Measurements from ENCODE around the gene PLPP1.

PLPP1 gene

GRCh38 chr5:55568654-55569512, 34.1 kb upstream of the PLPP1 start:
- no peaks in the 10 kb centered on the region for H3K27me3 Mint-ChIP-seq
- no peak overlapping the region for H3K4me3 Mint-ChIP-seq
- no peaks in the 10 kb centered on the region for H3K36me3 Mint-ChIP-seq (ENCODE audit: low read depth)
- H3K9me3 Mint-ChIP-seq: no peaks in the 10 kb centered on the region
- no peak overlapping the region for H3K27ac Mint-ChIP-seq
- no peaks in the 10 kb centered on the region for H3K4me1 Mint-ChIP-seq (ENCODE audit: low read depth)
- intact Hi-C loops (cut with micrococcal nuclease): no loop called here

GRCh38 chr5:55564721-55565120, 30.0 kb upstream of the PLPP1 start:
- intact Hi-C loops (cut with micrococcal nuclease): no loop called here
- Mint-ChIP-seq H3K4me1 (ENCODE audit: low read depth) (no peaks in the 10 kb centered on the region), H3K4me3 (no peak overlapping the region), H3K9me3 (no peaks in the 10 kb centered on the region), H3K27me3 (no peaks in the 10 kb centered on the region), H3K27ac (no peak overlapping the region), H3K36me3 (ENCODE audit: low read depth) (no peaks in the 10 kb centered on the region)

DNA sequence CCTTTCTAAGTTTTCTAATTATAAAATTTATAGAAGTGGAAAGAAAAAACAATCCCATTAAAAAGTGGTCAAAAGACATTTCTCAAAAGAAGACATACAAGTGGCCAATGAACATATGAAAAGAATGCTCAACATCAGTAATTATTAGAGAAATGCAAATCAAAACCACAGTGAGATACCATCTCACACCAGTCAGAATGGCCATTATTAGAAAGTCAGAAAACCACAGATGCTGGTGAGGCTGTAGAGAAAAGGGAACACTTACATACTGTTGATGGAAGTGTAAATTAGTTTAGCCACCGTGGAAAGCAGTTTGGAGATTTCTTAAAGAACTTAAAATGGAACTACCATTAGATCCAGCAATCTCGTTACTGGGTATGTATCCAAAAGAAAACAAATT, 23.7 kb upstream of the PLPP1 start:
- intact Hi-C loops (cut with micrococcal nuclease): no loop called here
- H3K4me3 Mint-ChIP-seq: no peak overlapping the region
- peaks cover 5% of the 10 kb centered on the region for H3K27me3 Mint-ChIP-seq
- H3K36me3 Mint-ChIP-seq (ENCODE audit: low read depth): no peaks in the 10 kb centered on the region
- H3K27ac Mint-ChIP-seq: no peak overlapping the region
- H3K4me1 Mint-ChIP-seq (ENCODE audit: low read depth): no peaks in the 10 kb centered on the region
- H3K9me3 Mint-ChIP-seq: no peaks in the 10 kb centered on the region

DNA sequence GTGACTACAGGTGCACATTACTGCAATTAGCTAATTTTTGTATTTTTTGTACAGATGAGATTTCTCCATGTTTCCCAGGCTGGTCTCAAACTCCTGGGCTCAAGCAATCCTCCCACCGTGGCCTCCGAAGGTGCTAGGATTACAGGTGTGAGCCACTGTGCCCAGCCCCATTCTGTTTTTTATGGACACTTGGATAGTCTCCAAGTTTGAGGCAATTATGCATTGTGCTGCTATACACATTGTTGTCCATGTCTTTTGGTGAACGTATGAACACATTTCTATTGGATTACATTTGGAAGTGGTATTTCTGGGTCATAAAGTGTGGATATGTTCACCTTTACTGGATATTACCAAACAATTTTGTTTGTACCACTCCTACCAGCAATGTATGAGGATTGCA, 22.4 kb upstream of the PLPP1 start:
- intact Hi-C loops (cut with micrococcal nuclease): no loop called here
- no peak overlapping the region for H3K4me3 Mint-ChIP-seq
- H3K4me1 Mint-ChIP-seq (ENCODE audit: low read depth): no peaks in the 10 kb centered on the region
- no peaks in the 10 kb centered on the region for H3K36me3 Mint-ChIP-seq (ENCODE audit: low read depth)
- no peak overlapping the region for H3K27ac Mint-ChIP-seq
- H3K27me3 Mint-ChIP-seq: peaks cover 5% of the 10 kb centered on the region
- H3K9me3 Mint-ChIP-seq: no peaks in the 10 kb centered on the region

DNA sequence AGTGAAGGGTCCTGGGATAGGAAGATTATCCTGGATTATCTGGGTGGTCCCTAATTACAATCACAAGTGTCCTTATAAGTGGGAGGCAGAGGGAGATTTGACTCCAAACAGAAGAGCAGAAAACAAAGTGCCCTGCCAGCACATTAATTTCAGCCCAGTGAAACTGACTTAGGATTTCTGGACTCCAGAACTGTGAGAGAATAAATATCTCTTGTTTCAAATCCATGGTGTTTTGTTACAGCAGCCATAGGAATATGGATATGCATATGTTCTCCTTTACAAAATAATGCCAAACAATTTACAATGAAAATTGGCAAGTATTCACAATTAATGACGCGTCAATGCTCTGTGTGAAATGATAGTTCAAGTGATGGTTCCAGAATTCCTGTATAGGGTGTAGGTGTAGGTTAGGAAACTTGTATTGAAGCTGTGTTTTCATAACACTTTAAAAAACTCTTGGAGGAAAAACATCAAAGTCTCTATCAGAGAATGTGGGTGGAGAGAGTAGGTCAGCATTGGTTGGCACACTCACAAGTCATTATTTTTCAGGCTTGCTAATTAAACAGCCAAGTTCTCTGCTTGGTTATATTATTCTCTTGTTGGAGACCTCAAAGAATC, 19.9 kb upstream of the PLPP1 start:
- Mint-ChIP-seq H3K36me3 (ENCODE audit: low read depth) (no peaks in the 10 kb centered on the region), H3K4me3 (no peak overlapping the region), H3K9me3 (no peaks in the 10 kb centered on the region), H3K4me1 (ENCODE audit: low read depth) (no peaks in the 10 kb centered on the region), H3K27ac (no peak overlapping the region), H3K27me3 (peaks cover 7% of the 10 kb centered on the region)
- intact Hi-C loops (cut with micrococcal nuclease): no loop called here

DNA sequence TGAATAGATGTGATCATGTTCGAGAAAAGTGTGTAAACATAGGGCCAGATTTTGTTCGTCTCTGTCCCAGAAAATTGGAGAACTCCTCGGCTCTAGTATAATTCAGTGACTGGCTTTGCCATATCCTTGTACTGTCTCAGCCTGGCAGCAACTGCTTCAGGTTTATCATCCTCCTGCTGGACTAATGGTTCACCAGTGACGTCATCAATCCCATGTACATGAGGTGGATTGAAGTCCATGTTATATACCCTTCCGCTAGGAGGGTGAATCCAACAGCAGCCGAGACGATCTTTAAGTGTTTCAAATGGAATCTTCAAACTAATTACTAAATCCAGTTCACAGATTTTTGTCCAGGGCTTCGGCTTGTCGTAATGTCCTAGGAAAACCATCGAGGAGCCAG, 17.1 kb upstream of the PLPP1 start:
- H3K27ac Mint-ChIP-seq: no peak overlapping the region
- no peaks in the 10 kb centered on the region for H3K4me1 Mint-ChIP-seq (ENCODE audit: low read depth)
- no peaks in the 10 kb centered on the region for H3K36me3 Mint-ChIP-seq (ENCODE audit: low read depth)
- H3K27me3 Mint-ChIP-seq: peaks cover 14% of the 10 kb centered on the region
- intact Hi-C loops (cut with micrococcal nuclease): no loop called here
- H3K9me3 Mint-ChIP-seq: no peaks in the 10 kb centered on the region
- H3K4me3 Mint-ChIP-seq: no peak overlapping the region

GRCh38 chr5:55551358-55551757, 16.6 kb upstream of the PLPP1 start:
- H3K9me3 Mint-ChIP-seq: no peaks in the 10 kb centered on the region
- peaks cover 14% of the 10 kb centered on the region for H3K27me3 Mint-ChIP-seq
- no peaks in the 10 kb centered on the region for H3K36me3 Mint-ChIP-seq (ENCODE audit: low read depth)
- H3K4me3 Mint-ChIP-seq: no peak overlapping the region
- H3K4me1 Mint-ChIP-seq (ENCODE audit: low read depth): no peaks in the 10 kb centered on the region
- intact Hi-C loops (cut with micrococcal nuclease): no loop called here
- no peak overlapping the region for H3K27ac Mint-ChIP-seq

GRCh38 chr5:55547781-55548180, 13.0 kb upstream of the PLPP1 start:
- H3K9me3 Mint-ChIP-seq: no peaks in the 10 kb centered on the region
- H3K27me3 Mint-ChIP-seq: peaks cover 11% of the 10 kb centered on the region
- H3K4me1 Mint-ChIP-seq (ENCODE audit: low read depth): no peaks in the 10 kb centered on the region

DNA sequence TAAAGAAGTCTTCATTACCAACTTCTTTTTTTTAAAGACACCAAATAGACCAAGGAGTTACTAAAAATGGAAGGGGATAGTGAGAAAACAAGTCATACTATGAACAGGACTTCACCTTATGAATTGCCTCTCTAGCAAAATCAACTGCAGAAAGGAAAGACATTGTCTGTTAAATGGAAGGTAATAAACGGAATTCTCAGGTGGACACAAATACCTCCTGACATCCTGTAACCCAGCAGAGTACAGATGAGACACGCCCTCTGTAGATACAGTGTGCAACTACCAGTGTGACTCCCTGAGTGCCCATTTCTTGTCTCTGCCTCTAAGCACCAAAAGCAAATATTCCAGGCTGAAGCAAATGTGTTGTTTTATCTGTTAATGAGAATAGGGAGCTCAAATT, 12.2 kb upstream of the PLPP1 start:
- no peaks in the 10 kb centered on the region for H3K36me3 Mint-ChIP-seq (ENCODE audit: low read depth)
- no peak overlapping the region for H3K27ac Mint-ChIP-seq
- no peaks in the 10 kb centered on the region for H3K4me1 Mint-ChIP-seq (ENCODE audit: low read depth)
- no peaks in the 10 kb centered on the region for H3K9me3 Mint-ChIP-seq
- H3K27me3 Mint-ChIP-seq: peaks cover 11% of the 10 kb centered on the region
- intact Hi-C loops (cut with micrococcal nuclease): no loop called here
- no peak overlapping the region for H3K4me3 Mint-ChIP-seq

More at GRCh38 chr5:55547781-55548180, 13.0 kb upstream of the PLPP1 start:
- H3K4me3 Mint-ChIP-seq: no peak overlapping the region
- intact Hi-C loops (cut with micrococcal nuclease): no loop called here
- H3K27ac Mint-ChIP-seq: no peak overlapping the region
- H3K36me3 Mint-ChIP-seq (ENCODE audit: low read depth): no peaks in the 10 kb centered on the region

- H3K9me3 Mint-ChIP-seq: no peaks in the 10 kb centered on the region
- H3K4me1 Mint-ChIP-seq (ENCODE audit: low read depth): peaks cover 17% of the 10 kb centered on the region
- no peak overlapping the region for H3K4me3 Mint-ChIP-seq
- intact Hi-C loops (cut with micrococcal nuclease): no loop called here
- no peaks in the 10 kb centered on the region for H3K36me3 Mint-ChIP-seq (ENCODE audit: low read depth)
- no peak overlapping the region for H3K27ac Mint-ChIP-seq
- peaks cover 8% of the 10 kb centered on the region for H3K27me3 Mint-ChIP-seq
Observed at GRCh38 chr5:55544341-55544740, 9.6 kb upstream of the PLPP1 start.

- H3K36me3 Mint-ChIP-seq (ENCODE audit: low read depth): no peaks in the 10 kb centered on the region
- intact Hi-C loops (cut with micrococcal nuclease): no loop called here
- H3K4me1 Mint-ChIP-seq (ENCODE audit: low read depth): peaks cover 23% of the 10 kb centered on the region
- no peaks in the 10 kb centered on the region for H3K9me3 Mint-ChIP-seq
- peak overlapping the region; percentile 47 for H3K27ac Mint-ChIP-seq
- no peaks in the 10 kb centered on the region for H3K27me3 Mint-ChIP-seq
- no peak overlapping the region for H3K4me3 Mint-ChIP-seq
Observed at GRCh38 chr5:55541056-55541635, 6.4 kb upstream of the PLPP1 start.

GRCh38 chr5:55540525-55540924, 5.8 kb upstream of the PLPP1 start:
- Mint-ChIP-seq H3K36me3 (ENCODE audit: low read depth) (no peaks in the 10 kb centered on the region), H3K4me3 (no peak overlapping the region), H3K27me3 (peaks cover 3% of the 10 kb centered on the region), H3K27ac (peak overlapping the region; percentile 47), H3K4me1 (ENCODE audit: low read depth) (peaks cover 24% of the 10 kb centered on the region), H3K9me3 (no peaks in the 10 kb centered on the region)
- intact Hi-C loops (cut with micrococcal nuclease): no loop called here

- intact Hi-C loops (cut with micrococcal nuclease): no loop called here
- Mint-ChIP-seq H3K4me3 (no peak overlapping the region), H3K4me1 (ENCODE audit: low read depth) (peaks cover 29% of the 10 kb centered on the region), H3K9me3 (no peaks in the 10 kb centered on the region), H3K36me3 (ENCODE audit: low read depth) (no peaks in the 10 kb centered on the region), H3K27ac (no peak overlapping the region), H3K27me3 (peaks cover 8% of the 10 kb centered on the region)
Observed at GRCh38 chr5:55540024-55540423, 5.3 kb upstream of the PLPP1 start.

- Mint-ChIP-seq H3K4me1 (ENCODE audit: low read depth) (peaks cover 36% of the 10 kb centered on the region), H3K27me3 (peaks cover 18% of the 10 kb centered on the region), H3K27ac (peak overlapping the region; percentile 19), H3K9me3 (no peaks in the 10 kb centered on the region), H3K4me3 (no peak overlapping the region), H3K36me3 (ENCODE audit: low read depth) (no peaks in the 10 kb centered on the region)
- intact Hi-C loops (cut with micrococcal nuclease): no loop called here
Observed at GRCh38 chr5:55538661-55539060, 3.9 kb upstream of the PLPP1 start.

Data from dendritic cell treated with granulocyte-macrophage colony-stimulating factor and Interleukin-4, amounts not matched to agents 40 ng/mL and 50 ng/mL, for 4 days (primary cell).